ENCODE data around the gene CLIC4.

The CLIC4 gene

DNA sequence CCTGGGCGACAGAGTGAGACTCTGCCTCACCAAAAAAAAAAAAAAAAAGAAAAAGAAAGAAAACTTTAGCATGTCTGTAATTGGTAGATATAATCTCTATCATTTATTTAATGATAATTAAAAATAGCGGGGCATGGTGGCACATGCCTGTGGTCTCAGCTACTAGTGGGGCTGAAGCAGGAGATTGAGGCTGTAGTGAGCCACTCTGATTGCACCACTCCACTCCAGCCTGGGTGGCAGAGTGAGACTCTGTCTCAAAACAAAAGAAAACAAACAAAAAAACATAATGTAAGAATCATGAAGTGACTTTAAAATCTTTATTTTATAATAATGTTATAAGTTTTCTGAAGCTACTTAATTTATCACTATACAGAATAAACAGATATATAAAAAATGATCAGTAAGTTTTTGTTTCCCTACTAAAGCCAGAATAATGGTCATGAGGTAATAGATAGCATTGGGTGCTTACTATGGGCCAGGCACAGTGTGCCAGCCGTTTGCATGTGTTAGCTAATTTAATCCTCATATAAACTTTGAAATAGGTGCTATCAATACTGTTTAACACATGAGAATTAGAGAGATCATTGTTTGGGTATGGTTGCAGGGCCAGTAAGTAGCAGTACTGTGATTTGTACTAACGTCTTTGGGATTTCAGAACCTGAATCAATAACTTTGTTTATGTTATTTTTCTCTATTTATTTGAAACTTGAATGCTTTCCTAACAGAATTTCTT, 23.8 kb downstream of the CLIC4 start:
- no peak for ATAC-seq
- TF ChIP-seq, protein P1, sequence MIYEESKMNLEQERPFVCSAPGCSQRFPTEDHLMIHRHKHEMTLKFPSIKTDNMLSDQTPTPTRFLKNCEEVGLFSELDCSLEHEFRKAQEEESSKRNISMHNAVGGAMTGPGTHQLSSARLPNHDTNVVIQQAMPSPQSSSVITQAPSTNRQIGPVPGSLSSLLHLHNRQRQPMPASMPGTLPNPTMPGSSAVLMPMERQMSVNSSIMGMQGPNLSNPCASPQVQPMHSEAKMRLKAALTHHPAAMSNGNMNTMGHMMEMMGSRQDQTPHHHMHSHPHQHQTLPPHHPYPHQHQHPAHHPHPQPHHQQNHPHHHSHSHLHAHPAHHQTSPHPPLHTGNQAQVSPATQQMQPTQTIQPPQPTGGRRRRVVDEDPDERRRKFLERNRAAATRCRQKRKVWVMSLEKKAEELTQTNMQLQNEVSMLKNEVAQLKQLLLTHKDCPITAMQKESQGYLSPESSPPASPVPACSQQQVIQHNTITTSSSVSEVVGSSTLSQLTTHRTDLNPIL (CRISPR knock-in tag; IDR thresholded peaks at IDR 0.05; ENCODE audit: low read depth): no peak
- no peak for TF ChIP-seq GLIS3 (CRISPR knock-in tag; IDR thresholded peaks at IDR 0.05)
- no peak for TF ChIP-seq ISL1 (CRISPR knock-in tag; IDR thresholded peaks at IDR 0.05)

DNA sequence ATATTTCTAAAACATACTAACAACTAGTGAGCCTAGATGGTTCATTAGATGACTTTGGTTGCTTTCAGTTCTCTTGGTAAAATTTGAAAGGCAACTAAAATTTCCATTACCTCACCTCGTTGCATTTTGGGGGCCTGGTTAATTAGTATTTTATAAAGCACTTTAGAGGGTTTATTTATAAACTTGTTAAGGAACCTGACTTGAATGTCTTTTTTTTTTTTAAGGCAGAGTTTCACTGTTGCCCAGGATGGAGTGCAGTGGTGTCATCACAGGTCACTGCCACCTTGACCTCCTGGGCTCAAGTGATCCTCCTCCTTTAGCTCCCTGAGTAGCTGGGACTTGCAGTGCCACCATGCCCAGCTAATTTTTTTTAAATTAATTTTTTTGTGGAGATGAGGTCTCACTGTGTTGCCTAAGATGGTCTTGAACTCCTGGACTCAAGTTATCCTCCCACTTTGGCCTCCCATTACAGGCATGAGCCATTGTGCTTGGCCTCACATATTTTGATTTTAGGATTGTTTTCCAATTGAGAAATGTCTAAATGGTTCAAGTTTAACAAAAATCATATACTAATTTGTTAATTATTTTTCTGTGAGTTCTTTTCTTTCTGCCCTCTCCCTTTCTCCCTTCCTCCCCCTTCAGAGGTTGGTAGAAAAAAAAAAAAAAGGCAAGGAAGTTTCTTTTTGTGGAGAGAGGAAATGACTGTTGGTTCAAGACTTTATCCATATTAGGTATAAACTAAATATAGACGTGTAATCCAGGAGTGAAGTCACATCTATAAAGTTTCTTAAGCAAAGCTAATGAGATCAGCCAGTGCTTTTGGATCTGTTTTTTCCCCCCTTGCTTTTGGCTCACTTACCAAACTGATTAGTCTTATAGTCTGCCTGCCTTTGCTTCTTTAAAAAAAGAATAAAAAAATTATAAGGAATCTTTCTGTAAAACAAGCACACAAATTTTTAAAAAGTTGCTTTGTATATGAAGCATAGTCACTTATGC, 24.7 kb downstream of the CLIC4 start:
- ATAC-seq: peak; percentile 89

DNA sequence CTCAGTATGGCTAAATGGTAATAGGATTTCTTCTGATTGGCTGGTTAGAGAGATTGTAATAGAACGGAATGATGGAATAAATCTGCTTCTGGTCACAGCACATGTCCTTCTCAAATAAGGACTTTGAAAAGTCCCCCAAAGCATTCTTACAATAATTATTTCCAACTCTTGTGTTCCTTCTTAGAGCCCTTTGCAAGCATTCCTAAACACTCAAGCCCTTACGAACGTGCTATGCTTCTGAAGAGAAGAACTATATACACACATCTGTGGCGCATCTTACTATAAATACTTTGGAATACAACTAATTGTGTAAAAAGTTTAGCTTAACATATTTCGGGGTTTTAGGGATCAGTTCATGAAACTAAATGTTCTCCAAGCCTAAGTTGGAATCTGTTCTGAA, 25.6 kb downstream of the CLIC4 start:
- peak; percentile 28 for ATAC-seq
- TF ChIP-seq, protein P2, sequence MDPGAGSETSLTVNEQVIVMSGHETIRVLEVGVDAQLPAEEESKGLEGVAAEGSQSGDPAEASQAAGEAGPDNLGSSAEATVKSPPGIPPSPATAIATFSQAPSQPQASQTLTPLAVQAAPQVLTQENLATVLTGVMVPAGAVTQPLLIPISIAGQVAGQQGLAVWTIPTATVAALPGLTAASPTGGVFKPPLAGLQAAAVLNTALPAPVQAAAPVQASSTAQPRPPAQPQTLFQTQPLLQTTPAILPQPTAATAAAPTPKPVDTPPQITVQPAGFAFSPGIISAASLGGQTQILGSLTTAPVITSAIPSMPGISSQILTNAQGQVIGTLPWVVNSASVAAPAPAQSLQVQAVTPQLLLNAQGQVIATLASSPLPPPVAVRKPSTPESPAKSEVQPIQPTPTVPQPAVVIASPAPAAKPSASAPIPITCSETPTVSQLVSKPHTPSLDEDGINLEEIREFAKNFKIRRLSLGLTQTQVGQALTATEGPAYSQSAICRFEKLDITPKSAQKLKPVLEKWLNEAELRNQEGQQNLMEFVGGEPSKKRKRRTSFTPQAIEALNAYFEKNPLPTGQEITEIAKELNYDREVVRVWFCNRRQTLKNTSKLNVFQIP (CRISPR knock-in tag; IDR thresholded peaks at IDR 0.05; ENCODE audit: borderline replicate concordance, low read depth): no peak
- TF ChIP-seq, protein P3, sequence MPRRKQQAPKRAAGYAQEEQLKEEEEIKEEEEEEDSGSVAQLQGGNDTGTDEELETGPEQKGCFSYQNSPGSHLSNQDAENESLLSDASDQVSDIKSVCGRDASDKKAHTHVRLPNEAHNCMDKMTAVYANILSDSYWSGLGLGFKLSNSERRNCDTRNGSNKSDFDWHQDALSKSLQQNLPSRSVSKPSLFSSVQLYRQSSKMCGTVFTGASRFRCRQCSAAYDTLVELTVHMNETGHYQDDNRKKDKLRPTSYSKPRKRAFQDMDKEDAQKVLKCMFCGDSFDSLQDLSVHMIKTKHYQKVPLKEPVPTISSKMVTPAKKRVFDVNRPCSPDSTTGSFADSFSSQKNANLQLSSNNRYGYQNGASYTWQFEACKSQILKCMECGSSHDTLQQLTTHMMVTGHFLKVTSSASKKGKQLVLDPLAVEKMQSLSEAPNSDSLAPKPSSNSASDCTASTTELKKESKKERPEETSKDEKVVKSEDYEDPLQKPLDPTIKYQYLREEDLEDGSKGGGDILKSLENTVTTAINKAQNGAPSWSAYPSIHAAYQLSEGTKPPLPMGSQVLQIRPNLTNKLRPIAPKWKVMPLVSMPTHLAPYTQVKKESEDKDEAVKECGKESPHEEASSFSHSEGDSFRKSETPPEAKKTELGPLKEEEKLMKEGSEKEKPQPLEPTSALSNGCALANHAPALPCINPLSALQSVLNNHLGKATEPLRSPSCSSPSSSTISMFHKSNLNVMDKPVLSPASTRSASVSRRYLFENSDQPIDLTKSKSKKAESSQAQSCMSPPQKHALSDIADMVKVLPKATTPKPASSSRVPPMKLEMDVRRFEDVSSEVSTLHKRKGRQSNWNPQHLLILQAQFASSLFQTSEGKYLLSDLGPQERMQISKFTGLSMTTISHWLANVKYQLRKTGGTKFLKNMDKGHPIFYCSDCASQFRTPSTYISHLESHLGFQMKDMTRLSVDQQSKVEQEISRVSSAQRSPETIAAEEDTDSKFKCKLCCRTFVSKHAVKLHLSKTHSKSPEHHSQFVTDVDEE (CRISPR knock-in tag; IDR thresholded peaks at IDR 0.05): no peak
- TF ChIP-seq BACH2 (CRISPR knock-in tag; IDR thresholded peaks at IDR 0.05; ENCODE audit: borderline replicate concordance): no peak
- no peak for TF ChIP-seq GLIS3 (CRISPR knock-in tag; IDR thresholded peaks at IDR 0.05)
- no peak for TF ChIP-seq ARNTL (CRISPR knock-in tag; IDR thresholded peaks at IDR 0.05; ENCODE audit: borderline replicate concordance, low read depth)
- TF ChIP-seq OSR1 (CRISPR knock-in tag; IDR thresholded peaks at IDR 0.05): no peak
- no peak for TF ChIP-seq PPARA (CRISPR knock-in tag; IDR thresholded peaks at IDR 0.05; ENCODE audit: borderline replicate concordance)

More for the DNA sequence above, 24.7 kb downstream of the CLIC4 start:
- TF ChIP-seq ARNTL (CRISPR knock-in tag; IDR thresholded peaks at IDR 0.05; ENCODE audit: borderline replicate concordance, low read depth) (no peak), PPARA (CRISPR knock-in tag; IDR thresholded peaks at IDR 0.05; ENCODE audit: borderline replicate concordance) (no peak), ZFP30 (CRISPR knock-in tag; IDR thresholded peaks at IDR 0.05) (no peak), ZFP3 (CRISPR knock-in tag; IDR thresholded peaks at IDR 0.05) (no peak), TCF4 (CRISPR knock-in tag; IDR thresholded peaks at IDR 0.05; ENCODE audit: borderline replicate concordance) (no peak), TOX (CRISPR knock-in tag; IDR thresholded peaks at IDR 0.05; ENCODE audit: borderline replicate concordance) (no peak), OSR1 (CRISPR knock-in tag; IDR thresholded peaks at IDR 0.05) (no peak), ESRRG (CRISPR knock-in tag; IDR thresholded peaks at IDR 0.05) (no peak), CSDC2 (CRISPR knock-in tag; IDR thresholded peaks at IDR 0.05) (no peak), ZNF8 (CRISPR knock-in tag; IDR thresholded peaks at IDR 0.05) (no peak), ZNF565 (CRISPR knock-in tag; conservative IDR thresholded peaks at IDR 0.05; ENCODE audit: low read depth) (no peak), ISL1 (CRISPR knock-in tag; IDR thresholded peaks at IDR 0.05) (no peak), BACH2 (CRISPR knock-in tag; IDR thresholded peaks at IDR 0.05; ENCODE audit: borderline replicate concordance) (no peak), ZNF70 (CRISPR knock-in tag; IDR thresholded peaks at IDR 0.05) (no peak), RARB (CRISPR knock-in tag; IDR thresholded peaks at IDR 0.05) (no peak)
- TF ChIP-seq, protein P3 (CRISPR knock-in tag; IDR thresholded peaks at IDR 0.05): no peak
- TF ChIP-seq, protein P1 (CRISPR knock-in tag; IDR thresholded peaks at IDR 0.05; ENCODE audit: low read depth): no peak
- TF ChIP-seq, protein P4, sequence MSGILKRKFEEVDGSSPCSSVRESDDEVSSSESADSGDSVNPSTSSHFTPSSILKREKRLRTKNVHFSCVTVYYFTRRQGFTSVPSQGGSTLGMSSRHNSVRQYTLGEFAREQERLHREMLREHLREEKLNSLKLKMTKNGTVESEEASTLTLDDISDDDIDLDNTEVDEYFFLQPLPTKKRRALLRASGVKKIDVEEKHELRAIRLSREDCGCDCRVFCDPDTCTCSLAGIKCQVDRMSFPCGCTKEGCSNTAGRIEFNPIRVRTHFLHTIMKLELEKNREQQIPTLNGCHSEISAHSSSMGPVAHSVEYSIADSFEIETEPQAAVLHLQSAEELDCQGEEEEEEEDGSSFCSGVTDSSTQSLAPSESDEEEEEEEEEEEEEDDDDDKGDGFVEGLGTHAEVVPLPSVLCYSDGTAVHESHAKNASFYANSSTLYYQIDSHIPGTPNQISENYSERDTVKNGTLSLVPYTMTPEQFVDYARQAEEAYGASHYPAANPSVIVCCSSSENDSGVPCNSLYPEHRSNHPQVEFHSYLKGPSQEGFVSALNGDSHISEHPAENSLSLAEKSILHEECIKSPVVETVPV (CRISPR knock-in tag; IDR thresholded peaks at IDR 0.05): no peak
- TF ChIP-seq, protein P5, sequence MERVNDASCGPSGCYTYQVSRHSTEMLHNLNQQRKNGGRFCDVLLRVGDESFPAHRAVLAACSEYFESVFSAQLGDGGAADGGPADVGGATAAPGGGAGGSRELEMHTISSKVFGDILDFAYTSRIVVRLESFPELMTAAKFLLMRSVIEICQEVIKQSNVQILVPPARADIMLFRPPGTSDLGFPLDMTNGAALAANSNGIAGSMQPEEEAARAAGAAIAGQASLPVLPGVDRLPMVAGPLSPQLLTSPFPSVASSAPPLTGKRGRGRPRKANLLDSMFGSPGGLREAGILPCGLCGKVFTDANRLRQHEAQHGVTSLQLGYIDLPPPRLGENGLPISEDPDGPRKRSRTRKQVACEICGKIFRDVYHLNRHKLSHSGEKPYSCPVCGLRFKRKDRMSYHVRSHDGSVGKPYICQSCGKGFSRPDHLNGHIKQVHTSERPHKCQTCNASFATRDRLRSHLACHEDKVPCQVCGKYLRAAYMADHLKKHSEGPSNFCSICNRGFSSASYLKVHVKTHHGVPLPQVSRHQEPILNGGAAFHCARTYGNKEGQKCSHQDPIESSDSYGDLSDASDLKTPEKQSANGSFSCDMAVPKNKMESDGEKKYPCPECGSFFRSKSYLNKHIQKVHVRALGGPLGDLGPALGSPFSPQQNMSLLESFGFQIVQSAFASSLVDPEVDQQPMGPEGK (CRISPR knock-in tag; IDR thresholded peaks at IDR 0.05; ENCODE audit: borderline replicate concordance): no peak
